Raji (cell line): ENCODE results near the gene OIP5.

Experiments
- POLR2A ChIP-seq: IDR thresholded peaks from 2 replicates; pipeline ENCODE4 v1.6.1; 2011; ENCODE audit warnings: low read depth, low read length, control low read depth; ENCODE audit not compliant: insufficient read depth

The OIP5 gene

DNA sequence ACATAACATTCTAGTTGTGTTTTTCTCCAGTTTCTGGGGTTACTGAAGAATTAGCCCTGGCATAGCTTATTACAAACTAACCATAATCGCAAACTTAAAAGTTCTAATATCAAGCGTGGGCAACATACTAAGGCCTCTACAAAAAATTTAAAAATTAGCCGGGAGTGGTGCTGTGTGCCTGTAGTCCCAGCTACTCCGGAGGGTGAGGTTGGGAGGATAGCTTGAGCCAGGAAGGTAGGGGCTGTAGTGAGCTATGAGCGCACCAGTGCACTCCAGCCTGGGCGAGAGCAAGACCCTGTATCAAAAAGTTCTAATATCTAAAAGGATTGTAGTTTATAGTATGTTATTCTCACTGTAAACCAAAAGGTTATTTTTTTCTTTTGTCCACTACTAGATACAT lies 1.1 kb downstream of the OIP5 start:
- no peak for TF ChIP-seq POLR2A

DNA sequence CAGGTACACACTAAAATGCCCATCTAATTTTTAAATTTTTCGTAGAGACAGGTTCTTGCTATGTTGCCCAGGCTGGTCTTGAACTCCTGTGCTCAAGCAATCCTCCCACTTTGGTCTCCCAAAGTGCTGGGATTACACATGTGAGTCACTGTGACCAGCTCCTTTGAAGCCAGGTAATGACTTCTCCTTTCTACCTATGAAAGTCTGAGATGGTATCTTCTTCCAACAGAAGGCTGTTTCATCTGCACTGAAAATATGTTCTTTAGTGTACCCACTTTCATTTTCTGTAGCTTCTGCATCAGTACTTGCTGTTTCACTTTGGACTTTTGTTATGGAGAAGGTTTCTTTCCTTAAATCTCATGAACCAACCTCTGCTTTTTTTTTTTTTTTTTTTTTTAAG lies 8.8 kb downstream of the OIP5 start:
- TF ChIP-seq POLR2A: no peak

DNA sequence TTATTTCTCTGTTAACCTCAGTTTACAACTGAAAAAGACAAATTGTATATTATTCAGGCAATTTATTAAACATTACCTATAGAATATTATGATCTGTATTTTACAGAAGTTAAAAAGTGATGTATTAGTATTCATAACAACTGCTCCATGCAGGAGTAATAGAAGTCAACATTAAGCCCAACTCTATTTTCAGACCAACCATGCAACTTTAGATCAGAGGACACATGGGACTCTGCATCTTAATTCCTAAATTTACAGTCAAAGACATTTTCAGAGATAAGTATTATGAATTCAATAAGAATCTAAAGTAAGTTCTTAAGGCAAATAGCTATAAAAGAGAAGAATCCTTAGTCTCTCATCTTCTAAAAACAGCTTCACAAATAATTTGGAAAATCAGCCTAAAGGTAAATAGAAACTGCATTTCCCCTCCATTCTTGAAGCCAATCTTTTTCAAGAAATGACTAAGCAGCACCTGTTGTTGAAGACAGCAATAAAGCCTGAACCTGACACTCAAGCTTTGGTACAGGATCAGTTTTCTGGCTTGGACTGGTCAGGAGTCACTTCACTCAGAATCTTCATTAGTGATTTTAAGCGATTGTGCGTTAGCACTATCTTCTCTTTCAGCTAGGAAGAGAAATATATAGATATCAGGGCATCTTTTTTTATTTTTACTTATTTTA lies 23.0 kb downstream of the OIP5 start:
- no peak for TF ChIP-seq POLR2A

- no peak for TF ChIP-seq POLR2A
Measured at GRCh38 chr15:41307679-41308078, 24.7 kb downstream of the OIP5 start.

GRCh38 chr15:41304149-41304770 lies 28.1 kb downstream of the OIP5 start:
- TF ChIP-seq POLR2A: no peak

- no peak for TF ChIP-seq POLR2A
Measured at GRCh38 chr15:41301587-41301986, 30.8 kb downstream of the OIP5 start.

- TF ChIP-seq POLR2A: no peak
Measured at GRCh38 chr15:41292521-41292920, 39.9 kb downstream of the OIP5 start.

DNA sequence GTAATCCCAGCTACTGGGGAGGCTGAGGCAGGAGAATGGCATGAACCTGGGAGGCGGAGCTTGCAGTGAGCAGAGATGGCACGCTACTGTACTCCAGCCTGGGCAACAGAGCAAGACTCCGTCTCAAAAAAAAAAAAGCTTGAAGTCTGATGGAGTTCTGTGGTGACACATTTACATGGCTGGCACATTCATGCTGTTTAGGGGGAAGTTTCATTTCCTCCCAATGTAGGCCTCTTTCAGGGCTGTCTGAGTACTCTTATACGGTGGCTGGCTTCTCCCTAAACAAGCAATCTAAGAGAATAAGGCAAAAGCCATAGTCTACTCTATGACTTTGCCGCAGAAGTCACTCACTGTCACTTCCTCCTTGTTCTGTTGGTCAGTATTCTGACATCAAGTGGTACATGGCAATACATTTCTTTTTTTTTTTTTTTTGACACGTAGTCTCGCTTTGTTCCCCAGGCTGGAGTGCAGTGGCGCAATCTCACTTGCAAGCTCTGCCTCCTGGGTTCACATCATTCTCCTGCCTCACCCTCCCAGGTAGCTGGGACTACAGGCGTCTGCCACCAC lies 41.2 kb downstream of the OIP5 start:
- no peak for TF ChIP-seq POLR2A

GRCh38 chr15:41289953-41290352 lies 42.4 kb downstream of the OIP5 start:
- no peak for TF ChIP-seq POLR2A

GRCh38 chr15:41288464-41288863 lies 43.9 kb downstream of the OIP5 start:
- no peak for TF ChIP-seq POLR2A

DNA sequence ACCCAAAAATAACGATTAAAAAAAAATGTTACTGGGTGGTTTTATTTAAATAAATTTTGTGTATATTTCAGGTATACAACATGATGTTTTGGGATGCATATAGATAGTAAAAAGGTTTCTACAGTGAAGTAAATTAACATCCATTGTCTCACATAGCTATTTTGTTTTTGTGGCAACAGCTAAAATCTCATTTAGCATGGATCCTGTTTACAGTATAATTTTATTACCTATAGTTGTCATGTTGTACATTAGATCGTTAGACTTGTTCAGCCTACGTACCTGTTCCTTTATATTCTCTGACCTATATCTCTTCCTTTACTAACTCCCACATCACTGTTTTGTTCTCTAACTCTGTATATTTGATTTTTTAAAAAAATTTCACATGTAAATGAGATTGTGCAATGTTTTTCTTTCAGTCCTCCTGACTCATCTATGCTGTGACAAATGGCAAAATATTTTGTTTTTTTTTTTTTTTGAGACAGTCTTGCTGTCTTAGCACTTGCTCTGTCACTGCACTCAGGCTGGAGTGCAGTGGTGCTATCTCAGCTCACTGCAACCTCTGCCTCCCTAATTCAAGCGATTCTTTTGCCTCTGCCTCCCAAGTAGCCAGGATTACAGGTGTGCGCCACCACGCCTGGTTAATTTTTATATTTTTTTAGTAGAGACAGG lies 45.6 kb downstream of the OIP5 start:
- TF ChIP-seq POLR2A: no peak

DNA sequence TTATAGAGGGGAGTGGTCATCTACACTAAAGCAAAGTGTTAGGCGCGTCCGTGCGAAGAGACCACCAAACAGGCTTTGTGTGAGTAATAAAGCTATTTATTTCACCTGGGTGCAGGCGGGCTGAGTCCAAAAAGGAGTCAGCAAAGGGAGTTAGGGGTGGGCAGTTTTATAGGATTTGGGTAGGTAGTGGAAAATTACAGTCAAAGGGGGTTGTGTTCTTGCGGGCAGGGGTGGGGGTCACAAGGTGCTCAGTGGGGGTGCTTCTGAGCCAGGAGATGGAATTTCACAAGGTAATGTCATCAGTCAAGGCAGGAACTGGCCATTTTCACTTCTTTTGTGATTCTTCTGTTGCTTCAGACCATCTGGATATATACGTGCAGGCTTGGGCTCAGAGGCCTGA lies 47.1 kb downstream of the OIP5 start:
- no peak for TF ChIP-seq POLR2A

- no peak for TF ChIP-seq POLR2A
Measured at GRCh38 chr15:41284427-41285177, 47.8 kb downstream of the OIP5 start.

GRCh38 chr15:41283653-41284426 lies 48.6 kb downstream of the OIP5 start:
- peak; percentile 92 for TF ChIP-seq POLR2A

GRCh38 chr15:41281236-41281635 lies 51.2 kb downstream of the OIP5 start:
- no peak for TF ChIP-seq POLR2A
